Mesothelial cell of epicardium (in vitro differentiated cells): ENCODE data around the gene HOXB7. TPM values are rescaled to one million over a fixed set of nuclear protein-coding genes. Genes with fewer than 3 reads are reported as not detected.

ENCODE experiments used
- DNase-seq, 2 experiments: peaks; one replicate each; pipeline ENCODE4 v3.0.0; 2021; ENCODE audit warnings: low spot score in 2 of 2; ENCODE audit not compliant: unreplicated experiment in 2 of 2
- H3K27ac Mint-ChIP-seq: 2 replicates; pipeline ENCODE4 v1.8.0; 2021; ENCODE audit warnings: mixed read lengths
- H3K27me3 Mint-ChIP-seq: 2 replicates; pipeline ENCODE4 v1.8.0; 2021; ENCODE audit warnings: low read depth, mixed read lengths
- H3K36me3 Mint-ChIP-seq: 2 replicates; pipeline ENCODE4 v1.8.0; 2021; ENCODE audit warnings: mixed read lengths
- H3K4me1 Mint-ChIP-seq: 2 replicates; pipeline ENCODE4 v1.8.0; 2021; ENCODE audit warnings: mixed read lengths
- H3K4me3 Mint-ChIP-seq: 2 replicates; pipeline ENCODE4 v1.8.0; 2021; ENCODE audit warnings: mild to moderate bottlenecking, moderate library complexity, mixed read lengths
- H3K9me3 Mint-ChIP-seq: 2 replicates; pipeline ENCODE4 v1.8.0; 2021; ENCODE audit warnings: mixed read lengths
- CTCF ChIP-seq: fragments of 200-600 bp; sonication (generic); IDR thresholded peaks from one replicate; pipeline ENCODE4 v1.5.0; 2021; ENCODE audit warnings: antibody characterized with exemption; ENCODE audit not compliant: unreplicated experiment
- total RNA-seq: library from RNA; stranded (reverse); gene quantifications from 3 replicates; pipeline ENCODE4 v1.2.1, GENCODE V29; 2021

Gene HOXB7
- total RNA-seq, 1 donor from 2014 or later, result 20.3 TPM

- peaks cover 76% of the 10 kb centered on the region for H3K27me3 Mint-ChIP-seq
- H3K4me3 Mint-ChIP-seq, result peak overlapping the region; percentile 36
These were observed 10.9 kb upstream of the HOXB7 start for GRCh38 chr17:48621410-48622392.

DNA sequence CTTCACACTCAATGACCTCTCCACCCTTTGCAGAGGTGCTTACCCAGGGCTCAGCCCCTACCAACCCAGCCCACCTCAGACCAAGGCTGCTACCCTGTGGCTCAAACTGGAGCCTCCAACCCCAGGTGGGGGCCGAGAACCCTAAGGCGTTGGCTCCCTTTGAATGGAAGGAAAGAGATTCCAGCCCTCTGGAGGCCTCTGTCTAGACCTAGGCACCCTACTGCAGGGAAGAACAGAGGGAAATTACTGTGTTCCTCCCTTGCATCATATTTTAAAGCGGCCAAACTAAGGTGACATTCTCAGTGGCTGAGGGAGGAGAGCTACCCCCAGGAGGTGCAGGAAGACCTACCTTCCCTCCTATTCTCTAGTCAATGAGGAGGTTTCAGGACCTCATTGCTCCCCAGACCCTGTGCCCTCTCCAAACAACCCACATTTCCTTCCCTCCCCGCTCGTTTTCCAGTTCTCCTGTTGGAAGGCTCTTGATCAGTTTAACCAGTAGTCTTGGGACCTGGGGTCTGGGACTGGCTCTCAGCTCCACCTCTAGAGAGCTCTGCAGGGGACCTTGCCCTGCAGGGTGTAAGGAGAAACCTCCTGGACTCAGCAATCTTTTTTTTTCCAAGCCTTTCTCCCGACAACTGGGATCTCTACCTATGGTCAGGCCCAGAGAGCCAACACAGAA is 9.8 kb upstream of the HOXB7 start:
- H3K27me3 Mint-ChIP-seq, result peaks cover 75% of the 10 kb centered on the region
- H3K4me3 Mint-ChIP-seq, result peak overlapping the region; percentile 47

More at GRCh38 chr17:48621410-48622392, 10.9 kb upstream of the HOXB7 start:
- no peak for TF ChIP-seq CTCF
- Mint-ChIP-seq H3K9me3 (no peaks in the 10 kb centered on the region), H3K27ac (peak overlapping the region; percentile 30), H3K4me1 (peaks cover 64% of the 10 kb centered on the region), H3K36me3 (peaks cover 18% of the 10 kb centered on the region)
- no peak for DNase-seq

GRCh38 chr17:48619826-48620449 is 9.1 kb upstream of the HOXB7 start:
- H3K4me1 Mint-ChIP-seq, result peaks cover 76% of the 10 kb centered on the region
- peak overlapping the region; percentile 69 for H3K4me3 Mint-ChIP-seq

More for the DNA sequence above, 9.8 kb upstream of the HOXB7 start:
- peaks cover 70% of the 10 kb centered on the region for H3K4me1 Mint-ChIP-seq
- DNase-seq, result no peak
- H3K9me3 Mint-ChIP-seq, result no peaks in the 10 kb centered on the region
- TF ChIP-seq CTCF, result no peak
- H3K27ac Mint-ChIP-seq, result peak overlapping the region; percentile 86
- H3K36me3 Mint-ChIP-seq, result peaks cover 18% of the 10 kb centered on the region

GRCh38 chr17:48618256-48618896 is 7.6 kb upstream of the HOXB7 start:
- peak overlapping the region; percentile 69 for H3K4me3 Mint-ChIP-seq

More at GRCh38 chr17:48619826-48620449, 9.1 kb upstream of the HOXB7 start:
- H3K27me3 Mint-ChIP-seq, result peaks cover 74% of the 10 kb centered on the region
- H3K9me3 Mint-ChIP-seq, result no peaks in the 10 kb centered on the region
- no peak for DNase-seq
- peaks cover 18% of the 10 kb centered on the region for H3K36me3 Mint-ChIP-seq
- H3K27ac Mint-ChIP-seq, result peak overlapping the region; percentile 93
- no peak for TF ChIP-seq CTCF

More at GRCh38 chr17:48618256-48618896, 7.6 kb upstream of the HOXB7 start:
- Mint-ChIP-seq H3K4me1 (peaks cover 68% of the 10 kb centered on the region), H3K36me3 (peaks cover 18% of the 10 kb centered on the region), H3K27ac (peak overlapping the region; percentile 94), H3K27me3 (peaks cover 60% of the 10 kb centered on the region), H3K9me3 (no peaks in the 10 kb centered on the region)
- peak; percentile 98 for TF ChIP-seq CTCF
- DNase-seq, result peak; percentile 88 to 99
